Kidney (tissue), 14 donors: ENCODE measurements around the gene C1QTNF4. TPM values are rescaled to one million over a fixed set of nuclear protein-coding genes. Genes with fewer than 3 reads are reported as not detected.

Source experiments
- DNase-seq, 5 donors: peaks; one replicate each; pipeline ENCODE4 v3.0.0-alpha.2; 2013 to 2020
- FAIRE-seq: peaks from 2 replicates; lab custom pipeline; 2012; peaks lifted over from hg19 to GRCh38; lab: Jason Lieb, UNC
- H3K27ac ChIP-seq, 2 donors: one replicate each; pipeline ENCODE4 v1.7.0; 2013; ENCODE audit warnings: low read depth in 2 of 2, low read length in 2 of 2, inconsistent platforms in 1 of 2
- H3K27me3 ChIP-seq: one replicate; pipeline ENCODE4 v1.7.1; 2013; ENCODE audit warnings: low read length, inconsistent platforms; ENCODE audit not compliant: control insufficient read depth, insufficient read depth
- H3K36me3 ChIP-seq, 3 donors: one replicate each; pipeline versions ENCODE4 v1.7.0 to v1.7.1; 2013; ENCODE audit warnings: low read length in 3 of 3, control low read depth in 1 of 3, inconsistent platforms in 1 of 3; ENCODE audit not compliant: insufficient read depth in 3 of 3, control insufficient read depth in 2 of 3
- H3K4me1 ChIP-seq, 3 donors: one replicate each; pipeline versions ENCODE4 v1.7.0 to v1.7.1; 2013; ENCODE audit warnings: low read length in 3 of 3, inconsistent platforms in 1 of 3, low read depth in 1 of 3; ENCODE audit not compliant: control insufficient read depth in 2 of 3, insufficient read depth in 2 of 3
- H3K4me3 ChIP-seq, 3 donors: one replicate each; pipeline versions ENCODE4 v1.7.0 to v1.8.1; 2013; ENCODE audit warnings: low read length in 3 of 3, control low read depth in 1 of 3, inconsistent platforms in 1 of 3
- H3K9ac ChIP-seq, 3 donors: one replicate each; pipeline versions ENCODE4 v1.7.0 to v1.7.1; 2013; ENCODE audit warnings: low read length in 3 of 3, control low read depth in 1 of 3, inconsistent platforms in 1 of 3
- H3K9me3 ChIP-seq, 3 donors: one replicate each; pipeline versions ENCODE4 v1.7.0 to v1.7.1; 2013; ENCODE audit warnings: low read length in 3 of 3, control low read depth in 1 of 3, inconsistent platforms in 1 of 3; ENCODE audit not compliant: control insufficient read depth in 2 of 3, insufficient read depth in 1 of 3
- intact Hi-C: fragments of 100-400 bp; cut with DNase I; formaldehyde crosslinking; loops from one replicate; pipeline ENCODE4 v1.11.1; 2022
- polyA plus RNA-seq: library from polyadenylated mRNA; stranded (reverse); fragments of 350-450 nt; fragmentation: Illumina TruSeq; extraction: RNeasy Lipid Tissue Mini Kit (QIAGEN cat#74804); gene quantifications from one replicate; pipeline ENCODE4 v1.2.3, GENCODE V29; 2014; ENCODE audit warnings: low read depth, low replicate concordance; ENCODE audit not compliant: insufficient read depth
- total RNA-seq: library from RNA; stranded (reverse); fragmentation: NEBNext Ultra II Directional; extraction: Animal tissue kit (Norgen Biotek cat#: 25700); gene quantifications from one replicate; pipeline ENCODE4 v1.2.1, GENCODE V29; 2021
- TF ChIP-seq, protein P1 (sequence below): IDR thresholded peaks from 3 replicates; pipeline ENCODE4 v1.5.1; 2012; ENCODE audit warnings: mild to moderate bottlenecking, moderate library complexity, borderline replicate concordance; ENCODE audit not compliant: insufficient read depth; ENCODE audit errors: extremely low read depth
- donor health status: control.
- donor health status: control.
- donor health status: control.
- donor health status: control.
- donor health status: control.
- donor health status: DM: yes; HTN: yes; CAD: no.
- donor health status: Normal renal cell carcinoma (clear cell type).

The C1QTNF4 gene
- total and polyA plus RNA-seq, 2 donors from 2014 or later: 0.25 to 0.62 TPM

DNA sequence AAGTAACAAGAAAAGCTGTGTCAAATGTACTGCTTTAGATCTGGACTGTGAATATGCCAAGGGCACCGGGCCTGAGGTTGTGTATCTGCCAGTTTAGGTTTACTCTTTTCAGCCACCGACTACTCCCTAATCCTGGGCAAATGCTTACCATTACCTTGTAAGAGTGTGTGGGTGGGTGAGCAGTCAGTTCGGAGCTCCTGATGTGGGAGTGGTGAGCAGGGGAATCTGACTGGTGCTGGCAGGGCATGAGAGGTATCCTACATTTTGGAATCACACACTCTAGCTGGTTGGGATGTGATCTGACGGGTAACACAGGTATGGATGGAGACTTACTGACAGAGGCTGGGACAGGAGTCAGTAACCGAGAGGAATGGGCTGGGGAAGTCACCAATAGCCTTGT is 10.4 kb downstream of the C1QTNF4 start:
- Histone ChIP-seq H3K36me3 (peaks cover 8 to 36% (median 23%) of the 10 kb centered on the region in 3 donors), H3K27ac (no peak overlapping the region), H3K9ac (no peak overlapping the region), H3K27me3 (no peaks in the 10 kb centered on the region), H3K9me3 (no peaks in the 10 kb centered on the region), H3K4me3 (no peak overlapping the region), H3K4me1 (peaks cover 5 to 15% (median 8%) of the 10 kb centered on the region in 3 donors)
- TF ChIP-seq, protein P1, sequence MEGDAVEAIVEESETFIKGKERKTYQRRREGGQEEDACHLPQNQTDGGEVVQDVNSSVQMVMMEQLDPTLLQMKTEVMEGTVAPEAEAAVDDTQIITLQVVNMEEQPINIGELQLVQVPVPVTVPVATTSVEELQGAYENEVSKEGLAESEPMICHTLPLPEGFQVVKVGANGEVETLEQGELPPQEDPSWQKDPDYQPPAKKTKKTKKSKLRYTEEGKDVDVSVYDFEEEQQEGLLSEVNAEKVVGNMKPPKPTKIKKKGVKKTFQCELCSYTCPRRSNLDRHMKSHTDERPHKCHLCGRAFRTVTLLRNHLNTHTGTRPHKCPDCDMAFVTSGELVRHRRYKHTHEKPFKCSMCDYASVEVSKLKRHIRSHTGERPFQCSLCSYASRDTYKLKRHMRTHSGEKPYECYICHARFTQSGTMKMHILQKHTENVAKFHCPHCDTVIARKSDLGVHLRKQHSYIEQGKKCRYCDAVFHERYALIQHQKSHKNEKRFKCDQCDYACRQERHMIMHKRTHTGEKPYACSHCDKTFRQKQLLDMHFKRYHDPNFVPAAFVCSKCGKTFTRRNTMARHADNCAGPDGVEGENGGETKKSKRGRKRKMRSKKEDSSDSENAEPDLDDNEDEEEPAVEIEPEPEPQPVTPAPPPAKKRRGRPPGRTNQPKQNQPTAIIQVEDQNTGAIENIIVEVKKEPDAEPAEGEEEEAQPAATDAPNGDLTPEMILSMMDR: no peak
- FAIRE-seq: no peak
- no peak for DNase-seq
- intact Hi-C loops: no loop called here

DNA sequence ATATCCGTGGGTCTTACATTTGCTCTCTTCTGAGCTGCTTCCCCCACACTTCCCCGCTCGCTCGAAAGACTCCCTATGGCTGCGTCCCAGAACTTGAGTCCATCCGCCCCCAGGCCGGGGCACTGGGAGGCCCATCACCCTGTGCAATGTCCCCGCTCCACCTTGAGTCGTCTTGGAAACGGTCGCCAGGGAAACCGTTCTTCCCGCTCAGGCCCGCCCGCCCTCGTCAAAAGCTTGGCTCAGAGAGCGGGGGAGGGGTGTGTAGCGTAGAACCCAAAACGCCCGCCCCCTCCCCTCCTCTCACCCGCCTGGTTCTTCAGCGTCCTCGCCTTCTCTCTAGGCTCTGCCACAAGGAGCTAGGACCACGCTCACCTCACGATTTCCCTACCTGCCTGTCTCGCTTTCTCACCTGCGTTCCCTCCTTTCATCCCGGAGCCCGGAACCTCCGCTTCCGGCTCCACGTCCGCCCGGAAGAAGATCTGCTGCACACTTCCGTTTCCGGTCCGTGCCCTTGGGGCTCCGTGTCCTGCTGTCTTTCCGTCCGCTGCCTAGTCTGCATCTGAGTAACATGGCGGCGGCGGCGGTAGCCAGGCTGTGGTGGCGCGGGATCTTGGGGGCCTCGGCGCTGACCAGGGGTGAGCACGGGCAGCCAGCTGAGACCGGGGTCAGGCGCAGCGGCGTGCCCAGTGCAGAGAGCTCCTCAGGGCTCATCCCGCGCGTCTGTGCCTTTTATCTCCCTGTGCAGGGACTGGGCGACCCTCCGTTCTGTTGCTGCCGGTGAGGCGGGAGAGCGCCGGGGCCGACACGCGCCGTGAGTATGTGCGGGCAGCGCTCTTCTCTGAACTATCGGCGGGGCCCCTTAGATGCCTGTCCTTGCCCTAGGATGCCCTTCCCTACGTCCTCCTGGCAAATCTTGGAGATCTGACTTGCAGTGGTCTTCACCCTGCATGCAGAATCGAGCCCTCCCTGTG is 15.4 kb downstream of the C1QTNF4 start, which contains the start of the genes KBTBD4 and NDUFS3:
KBTBD4 (minus strand) TSS at position 447 of the 971 bp plus-strand sequence; CDS start at position 428, 19 bp downstream.
NDUFS3 (plus strand) TSS at position 551 of the 971 bp plus-strand sequence; CDS start at position 569, 18 bp downstream.
- H3K4me1 ChIP-seq: peaks cover 5 to 23% (median 20%) of the 10 kb centered on the region in 3 donors
- peaks cover 10 to 30% (median 23%) of the 10 kb centered on the region in 3 donors for H3K36me3 ChIP-seq
- intact Hi-C loops: no loop called here
- H3K9ac ChIP-seq: peak within 1 kb of the TSS; percentile 74 to 94 (median 85)
- H3K27ac ChIP-seq: peak within 1 kb of the TSS; percentile 86 to 96
- FAIRE-seq: no peak
- no peaks in the 10 kb centered on the region for H3K27me3 ChIP-seq
- no peaks in the 10 kb centered on the region for H3K9me3 ChIP-seq
- DNase-seq: peak; percentile 95 to 97 (median 97)
- TF ChIP-seq, protein P1: no peak
- peak within 1 kb of the TSS; percentile 95 to 98 (median 96) for H3K4me3 ChIP-seq

DNA sequence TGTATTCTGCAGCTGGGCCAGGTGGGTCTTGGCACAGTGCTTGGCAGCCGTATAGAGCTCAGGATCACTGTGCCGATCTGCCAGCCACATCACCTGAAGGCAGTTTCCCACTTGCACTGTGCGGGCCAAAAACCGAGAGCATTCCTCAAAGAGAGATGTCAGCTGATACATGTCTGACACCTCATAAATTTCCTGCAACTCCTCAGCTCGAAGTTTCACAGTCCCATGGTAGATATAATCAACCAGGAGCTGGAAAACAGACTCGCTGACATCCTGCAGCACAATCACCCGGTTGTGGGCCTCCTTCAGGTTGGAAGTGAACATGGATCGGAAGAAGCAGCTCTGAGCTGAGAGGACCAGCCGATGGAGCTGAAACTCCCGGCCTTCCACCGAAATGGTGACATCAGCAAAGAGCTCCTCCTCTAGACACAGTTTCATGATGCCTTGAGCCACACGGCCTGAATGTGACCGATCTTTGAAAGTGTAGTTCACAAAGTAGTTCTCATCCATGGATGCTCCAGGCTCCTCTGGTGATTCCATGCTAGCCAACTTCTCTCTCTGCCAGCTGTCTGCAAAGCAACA is 16.7 kb downstream of the C1QTNF4 start:
- Histone ChIP-seq H3K9ac (peak overlapping the region in 1 of 3 donors; percentile 74), H3K36me3 (peaks cover 12 to 31% (median 30%) of the 10 kb centered on the region in 3 donors), H3K4me1 (peaks cover 5 to 23% (median 20%) of the 10 kb centered on the region in 3 donors), H3K27ac (no peak overlapping the region), H3K9me3 (no peaks in the 10 kb centered on the region), H3K27me3 (no peaks in the 10 kb centered on the region), H3K4me3 (peak overlapping the region in 2 of 3 donors; percentile 95 to 96)
- no peak for FAIRE-seq
- intact Hi-C loops: no loop called here
- DNase-seq: peak in 2 of 5 donors; percentile 22 to 28
- TF ChIP-seq, protein P1: no peak
